Endothelial cell of umbilical vein (primary cell): ENCODE measurements around the gene IQSEC3. TPM values are rescaled to one million over a fixed set of nuclear protein-coding genes. Genes with fewer than 3 reads are reported as not detected.

Experiments used
- BruUV-seq: library from RNA; stranded (reverse); fragments of 400-500 nt; replicated peaks from 2 replicates; lab custom pipeline; 2021; lab: Mats Ljungman, UMichigan
- CTCF ChIA-PET: fragments of 300-600, 350-600 bp; sonication (Branson Sonifier 250); formaldehyde crosslinking; loops from one replicate; lab custom pipeline; 2021; ENCODE audit warnings: antibody characterized with exemption, inconsistent platforms; lab: Charles Lee
- POLR2A ChIA-PET: fragments of 300-600, 350-600 bp; sonication (Branson Sonifier 250); formaldehyde crosslinking; loops from one replicate; lab custom pipeline; 2021; ENCODE audit warnings: antibody characterized with exemption, inconsistent platforms; lab: Charles Lee
- DNase-seq: peaks from one replicate; pipeline ENCODE4 v3.0.0-alpha.2; 2011; ENCODE audit warnings: low read depth, low spot score
- FAIRE-seq: peaks from 2 replicates; lab custom pipeline; 2011; peaks lifted over from hg19 to GRCh38; lab: Jason Lieb, UNC
- H2AFZ ChIP-seq: 2 replicates; pipeline ENCODE4 v1.6.0; 2012; ENCODE audit warnings: low read depth, low read length, control low read depth, inconsistent platforms
- H3K27ac ChIP-seq: 2 replicates; pipeline ENCODE4 v1.5.1; 2011; ENCODE audit warnings: low read depth, mild to moderate bottlenecking, control low read depth, low read length, moderate library complexity; ENCODE audit not compliant: insufficient read depth
- H3K27me3 ChIP-seq, 2 experiments: 2 replicates each; pipeline versions ENCODE4 v1.6.0 to v1.6.1; 2011; ENCODE audit warnings: low read length in 2 of 2, mixed read lengths in 1 of 2; ENCODE audit not compliant: control insufficient read depth in 2 of 2, insufficient read depth in 2 of 2
- H3K36me3 ChIP-seq, 2 experiments: 2 replicates in 1 of 2; 3 replicates in 1 of 2; pipeline ENCODE4 v1.5.1; 2011; ENCODE audit warnings: low read length in 2 of 2, mild to moderate bottlenecking in 1 of 2, moderate library complexity in 1 of 2; ENCODE audit not compliant: control insufficient read depth in 2 of 2, insufficient read depth in 2 of 2; ENCODE audit errors: extremely low read depth in 1 of 2
- H3K4me1 ChIP-seq: 3 replicates; pipeline ENCODE4 v1.5.1; 2011; ENCODE audit warnings: mild to moderate bottlenecking, low read length; ENCODE audit not compliant: control insufficient read depth, insufficient read depth; ENCODE audit errors: extremely low read depth
- H3K4me2 ChIP-seq: 2 replicates; pipeline ENCODE4 v1.6.1; 2011; ENCODE audit warnings: low read length, control low read depth, mixed read lengths; ENCODE audit not compliant: insufficient read depth
- H3K4me3 ChIP-seq, 3 experiments: fragments of 200-600 bp in 1 of 3; sonication (generic), shearing (Covaris generic) in 1 of 3; replicated peaks in 1 of 3; 2 replicates each; pipeline ENCODE4 v1.5.1; 2011 to 2016; ENCODE audit warnings: control low read depth in 3 of 3, low read length in 3 of 3, mild to moderate bottlenecking in 2 of 3, inconsistent platforms in 1 of 3, low read depth in 1 of 3, moderate library complexity in 1 of 3; ENCODE audit not compliant: insufficient read depth in 1 of 3
- H3K79me2 ChIP-seq: 2 replicates; pipeline ENCODE4 v1.6.0; 2012; ENCODE audit warnings: low read length, inconsistent platforms; ENCODE audit not compliant: control insufficient read depth, insufficient read depth
- H3K9ac ChIP-seq: replicated peaks from 2 replicates; pipeline ENCODE3; 2011; ENCODE audit warnings: low read length, control low read depth; ENCODE audit not compliant: insufficient read depth; ENCODE audit errors: extremely low read depth
- H3K9me1 ChIP-seq: replicated peaks from 3 replicates; pipeline ENCODE4 v1.6.0; 2011; ENCODE audit warnings: mild to moderate bottlenecking, low read length; ENCODE audit not compliant: control insufficient read depth, insufficient read depth; ENCODE audit errors: extremely low read depth
- H3K9me3 ChIP-seq: replicated peaks from 2 replicates; pipeline ENCODE4 v1.5.1; 2012; ENCODE audit warnings: low read length, inconsistent platforms; ENCODE audit not compliant: control insufficient read depth, insufficient read depth
- H4K20me1 ChIP-seq: replicated peaks from 2 replicates; pipeline ENCODE3; 2011; ENCODE audit warnings: mild to moderate bottlenecking, low read length; ENCODE audit not compliant: control insufficient read depth, insufficient read depth; ENCODE audit errors: extremely low read depth
- EZH2 ChIP-seq: IDR thresholded peaks from 2 replicates; pipeline ENCODE4 v1.6.1; 2012; ENCODE audit warnings: borderline replicate concordance, low read depth, mild to moderate bottlenecking, moderate library complexity, low read length, inconsistent platforms; ENCODE audit not compliant: severe bottlenecking
- FOS ChIP-seq: IDR thresholded peaks from 2 replicates; pipeline ENCODE4 v1.6.1; 2011; ENCODE audit warnings: mild to moderate bottlenecking, low read length, moderate library complexity, borderline replicate concordance; ENCODE audit not compliant: insufficient read depth
- GATA2 ChIP-seq: IDR thresholded peaks from 2 replicates; pipeline ENCODE4 v1.7.0; 2011; ENCODE audit warnings: low read depth, mild to moderate bottlenecking, moderate library complexity, mixed read lengths, low read length; ENCODE audit not compliant: insufficient read length, insufficient read depth
- JUN ChIP-seq: IDR thresholded peaks from 2 replicates; pipeline ENCODE4 v1.6.1; 2011; ENCODE audit warnings: borderline replicate concordance, low read depth; ENCODE audit not compliant: insufficient read length, insufficient read depth
- MYC ChIP-seq: IDR thresholded peaks from one replicate; pipeline ENCODE4 v1.6.1; 2011; ENCODE audit warnings: mild to moderate bottlenecking, low read depth, low read length
- POLR2A ChIP-seq: IDR thresholded peaks from 2 replicates; pipeline ENCODE4 v1.6.1; 2012; ENCODE audit warnings: low read depth, mild to moderate bottlenecking, control low read depth, low read length
- POLR2AphosphoS5 ChIP-seq: IDR thresholded peaks from 2 replicates; pipeline ENCODE4 v1.6.1; 2012; ENCODE audit warnings: low read depth, mild to moderate bottlenecking, control low read depth, low read length, moderate library complexity; ENCODE audit not compliant: insufficient read depth
- dilution Hi-C: fragments of 300-500 bp; cut with MboI; formaldehyde crosslinking; loops from one replicate; pipeline ENCODE4 v1.15.0; 2019; ENCODE audit warnings: low sequenced_read_pairs; ENCODE audit not compliant: extremely low pct_ligation_motif_present
- intact Hi-C: fragments of 100-400 bp; cut with micrococcal nuclease; formaldehyde crosslinking; loops from one replicate; pipeline ENCODE4 v1.10.0; 2022
- polyA plus RNA-seq, 4 experiments: library from polyadenylated mRNA; depleted of rRNA in 3 of 4; stranded (reverse) in 3 of 4; unstranded in 1 of 4; fragments of >200 nt; gene quantifications; 2 replicates each; pipeline versions ENCODE4 v1.2.1 to v1.2.3, GENCODE V29; 2011 to 2012; ENCODE audit warnings: missing spikeins in 1 of 4
- total RNA-seq: library from RNA; stranded (reverse); gene quantifications from 2 replicates; pipeline ENCODE4 v1.2.3, GENCODE V29; 2021
- TF ChIP-seq, protein P1 (sequence below): IDR thresholded peaks from 2 replicates; pipeline ENCODE4 v1.6.1; 2011; ENCODE audit not compliant: insufficient read depth, insufficient read length
- TF ChIP-seq, protein P2 (sequence below), 2 donors: IDR thresholded peaks; 1 replicate in 1 of 2; 2 replicates in 1 of 2; pipeline ENCODE4 v1.5.1; 2011; ENCODE audit warnings: low read length in 2 of 2, mild to moderate bottlenecking in 2 of 2, moderate library complexity in 2 of 2, control low read depth in 1 of 2, inconsistent platforms in 1 of 2, low read depth in 1 of 2; ENCODE audit not compliant: insufficient read depth in 1 of 2; ENCODE audit errors: extremely low read depth in 1 of 2

IQSEC3 gene
- total and polyA plus RNA-seq, 2 donors (not counting 3 experiments of a cell fraction or from before 2014, with no cell fraction given) = not detected

DNA sequence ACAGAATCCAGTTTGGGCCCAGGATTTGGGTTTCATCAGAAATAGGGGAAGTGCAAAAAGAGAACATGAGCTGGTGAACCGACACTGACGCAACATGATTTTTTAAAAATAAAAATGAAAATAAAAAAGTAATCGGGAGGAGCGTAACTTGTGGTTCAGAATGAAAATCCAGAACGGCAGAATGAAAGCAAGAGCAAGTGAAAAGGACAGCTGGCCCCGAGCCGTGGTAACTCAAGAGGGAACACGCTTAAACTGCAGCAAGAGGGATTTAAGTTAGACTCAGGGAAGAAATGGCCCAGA lies 145.8 kb downstream of the IQSEC3 start:
- H3K27me3 ChIP-seq = no peaks in the 10 kb centered on the region
- H3K79me2 ChIP-seq = no peaks in the 10 kb centered on the region
- TF ChIP-seq FOS = no peak
- TF ChIP-seq, protein P1, sequence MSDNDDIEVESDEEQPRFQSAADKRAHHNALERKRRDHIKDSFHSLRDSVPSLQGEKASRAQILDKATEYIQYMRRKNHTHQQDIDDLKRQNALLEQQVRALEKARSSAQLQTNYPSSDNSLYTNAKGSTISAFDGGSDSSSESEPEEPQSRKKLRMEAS = no peak
- TF ChIP-seq, protein P2, sequence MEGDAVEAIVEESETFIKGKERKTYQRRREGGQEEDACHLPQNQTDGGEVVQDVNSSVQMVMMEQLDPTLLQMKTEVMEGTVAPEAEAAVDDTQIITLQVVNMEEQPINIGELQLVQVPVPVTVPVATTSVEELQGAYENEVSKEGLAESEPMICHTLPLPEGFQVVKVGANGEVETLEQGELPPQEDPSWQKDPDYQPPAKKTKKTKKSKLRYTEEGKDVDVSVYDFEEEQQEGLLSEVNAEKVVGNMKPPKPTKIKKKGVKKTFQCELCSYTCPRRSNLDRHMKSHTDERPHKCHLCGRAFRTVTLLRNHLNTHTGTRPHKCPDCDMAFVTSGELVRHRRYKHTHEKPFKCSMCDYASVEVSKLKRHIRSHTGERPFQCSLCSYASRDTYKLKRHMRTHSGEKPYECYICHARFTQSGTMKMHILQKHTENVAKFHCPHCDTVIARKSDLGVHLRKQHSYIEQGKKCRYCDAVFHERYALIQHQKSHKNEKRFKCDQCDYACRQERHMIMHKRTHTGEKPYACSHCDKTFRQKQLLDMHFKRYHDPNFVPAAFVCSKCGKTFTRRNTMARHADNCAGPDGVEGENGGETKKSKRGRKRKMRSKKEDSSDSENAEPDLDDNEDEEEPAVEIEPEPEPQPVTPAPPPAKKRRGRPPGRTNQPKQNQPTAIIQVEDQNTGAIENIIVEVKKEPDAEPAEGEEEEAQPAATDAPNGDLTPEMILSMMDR (IDR thresholded peaks at IDR 0.05; ENCODE audit: extremely low read depth in 1 of 2, insufficient read depth in 1 of 2, low read depth in 1 of 2, low read length in 2 of 2) = no peak
- no TSS peak for BruUV-seq
- H3K4me2 ChIP-seq = no peak overlapping the region
- no peak overlapping the region for H2AFZ ChIP-seq
- intact Hi-C loops = no loop called here
- no peaks in the 10 kb centered on the region for H3K9me1 ChIP-seq
- no peaks in the 10 kb centered on the region for H3K9me3 ChIP-seq
- no peak overlapping the region for H3K4me3 ChIP-seq
- H3K4me1 ChIP-seq = no peaks in the 10 kb centered on the region
- no peaks in the 10 kb centered on the region for H3K36me3 ChIP-seq
- FAIRE-seq (no peak), DNase-seq (no peak)
- ChIA-PET CTCF (interaction anchor here (0.9 to 1.3 kb wide), 3 partner anchors 8 to 41 kb away, joined by 4 to 5 read pairs (median 4); no protein-coding TSS in a partner anchor), POLR2A (no interaction called here)
- no peak overlapping the region for H3K27ac ChIP-seq
- no peak overlapping the region for H3K9ac ChIP-seq
- dilution Hi-C loops = no loop called here
- no peaks in the 10 kb centered on the region for H4K20me1 ChIP-seq

DNA sequence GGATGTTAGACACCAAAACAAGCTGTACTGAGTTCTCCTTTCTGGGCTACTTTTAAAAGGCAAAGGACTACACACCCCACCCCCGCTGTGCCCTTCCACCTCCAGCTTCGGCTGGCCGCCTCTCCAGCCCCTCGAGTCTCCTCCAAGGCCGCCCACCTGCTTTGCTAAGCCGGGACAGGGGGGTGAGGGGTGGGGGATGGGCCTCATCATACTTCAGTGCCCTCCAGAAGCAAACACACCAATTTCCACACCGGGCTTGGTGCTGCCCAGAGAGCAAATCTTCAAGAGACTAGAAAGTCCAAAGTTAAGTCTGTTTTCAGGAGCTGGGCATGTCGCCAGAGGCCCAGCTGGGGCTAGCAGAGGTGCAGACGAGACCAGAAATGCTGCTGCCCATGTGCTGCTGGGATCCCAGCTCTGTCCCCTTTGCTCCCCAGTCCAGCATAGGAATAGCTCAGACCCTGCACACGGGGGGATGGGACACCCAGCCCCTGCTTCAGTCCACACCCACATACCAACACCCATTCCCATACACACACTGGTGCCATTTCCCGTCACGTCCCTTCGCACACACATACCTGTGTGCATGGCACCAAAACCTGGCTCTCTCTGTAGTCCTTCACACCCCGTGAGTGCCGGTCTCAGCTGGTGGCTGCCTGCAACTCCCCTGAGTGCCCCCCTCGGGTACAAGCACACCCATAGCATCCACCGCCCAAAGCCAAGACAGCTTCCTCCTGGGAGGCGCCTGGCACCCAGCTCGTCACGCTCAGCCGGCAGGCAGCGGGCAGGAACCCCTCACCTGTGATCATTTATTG lies 146.4 kb downstream of the IQSEC3 start:
- no peak overlapping the region for H3K27ac ChIP-seq
- POLR2A ChIA-PET = no interaction called here
- H2AFZ ChIP-seq = no peak overlapping the region
- no peak overlapping the region for H3K4me3 ChIP-seq
- H3K9me1 ChIP-seq = no peaks in the 10 kb centered on the region
- H3K9ac ChIP-seq = no peak overlapping the region
- intact Hi-C loops = no loop called here
- dilution Hi-C loops = no loop called here
- no TSS peak for BruUV-seq
- H3K79me2 ChIP-seq = no peaks in the 10 kb centered on the region
- H3K4me2 ChIP-seq = no peak overlapping the region
- no peaks in the 10 kb centered on the region for H3K36me3 ChIP-seq
- no peaks in the 10 kb centered on the region for H3K9me3 ChIP-seq
- CTCF ChIA-PET = interaction anchor here (0.9 to 1.1 kb wide), 2 partner anchors 10 to 41 kb away, joined by 4 read pairs; no protein-coding TSS in a partner anchor
- H3K4me1 ChIP-seq = no peaks in the 10 kb centered on the region
- no peaks in the 10 kb centered on the region for H4K20me1 ChIP-seq
- no peak for DNase-seq
- TF ChIP-seq POLR2A (no peak), JUN (no peak), GATA2 (no peak), MYC (no peak), EZH2 (no peak), FOS (no peak), POLR2AphosphoS5 (no peak)
- TF ChIP-seq, protein P1 = no peak
- TF ChIP-seq, protein P2 (IDR thresholded peaks at IDR 0.05; ENCODE audit: extremely low read depth in 1 of 2, insufficient read depth in 1 of 2, low read depth in 1 of 2, low read length in 2 of 2) = no peak
- no peak for FAIRE-seq
- no peaks in the 10 kb centered on the region for H3K27me3 ChIP-seq
